GM21825 (cell line): ENCODE data around the gene RBM27.
"Not testable (repeated sequence)": the region's sequence is repeated elsewhere in the genome, so short reads cannot be mapped to it uniquely, and the experiment has no call there.

Experiments used
- ATAC-seq: cut with Tn5 transposase; IDR thresholded peaks from one replicate; pipeline ENCODE4 v1.9.1; 2021; ENCODE audit warnings: mild to moderate bottlenecking, moderate library complexity; ENCODE audit not compliant: unreplicated experiment

RBM27 gene

DNA sequence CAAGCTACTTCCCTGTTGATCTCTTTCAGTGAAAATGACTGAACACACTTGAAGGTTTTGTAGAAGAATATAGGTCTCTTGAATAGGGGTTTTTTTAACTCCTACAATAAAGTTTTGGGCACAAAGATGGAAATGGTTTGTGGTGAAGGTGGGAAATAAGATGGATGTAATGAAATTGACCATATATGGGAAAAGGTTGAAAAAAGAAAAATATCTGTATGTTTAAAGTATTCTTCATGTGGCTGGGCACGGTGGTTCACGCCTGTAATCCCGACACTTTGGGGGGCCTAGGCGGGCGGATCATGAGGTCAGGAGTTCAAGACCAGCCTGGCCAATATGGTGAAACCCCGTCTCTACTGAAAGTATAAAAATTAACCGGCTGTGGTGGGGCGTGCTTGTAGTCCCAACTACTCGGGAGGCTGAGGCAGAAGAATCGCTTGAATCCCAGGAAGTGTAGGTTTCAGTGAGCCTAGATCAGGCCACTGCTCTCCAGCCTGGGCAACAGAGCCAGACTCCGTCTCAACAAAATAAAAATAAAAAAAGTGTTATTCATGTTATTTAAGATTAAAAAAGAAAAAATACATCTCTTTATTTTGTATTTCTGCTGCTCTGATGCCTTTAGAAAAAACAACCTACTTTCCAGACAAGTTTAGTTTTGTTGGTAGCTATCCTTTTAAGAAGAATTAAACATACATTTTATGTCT lies 2.2 kb downstream of the RBM27 start:
- ATAC-seq: no peak

DNA sequence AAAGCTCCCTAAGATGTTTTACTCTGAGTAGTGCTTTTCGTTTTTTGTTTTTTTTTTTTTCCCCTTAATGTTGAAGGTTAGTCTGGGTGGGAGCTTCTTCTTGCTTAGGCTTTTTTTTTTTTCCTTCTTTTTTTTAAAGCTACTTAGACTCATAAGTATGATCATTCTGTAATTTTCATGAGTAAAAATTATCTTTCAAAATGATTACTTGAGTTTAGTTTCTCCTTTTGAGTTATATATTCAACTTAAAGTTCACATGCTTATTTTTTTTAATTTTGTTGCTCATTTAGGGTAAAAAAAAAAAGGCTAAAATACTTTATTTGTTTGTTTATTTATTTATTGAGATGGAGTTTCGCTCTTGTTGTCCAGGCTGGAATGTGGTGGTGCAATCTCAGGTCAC lies 2.9 kb downstream of the RBM27 start:
- no peak for ATAC-seq

DNA sequence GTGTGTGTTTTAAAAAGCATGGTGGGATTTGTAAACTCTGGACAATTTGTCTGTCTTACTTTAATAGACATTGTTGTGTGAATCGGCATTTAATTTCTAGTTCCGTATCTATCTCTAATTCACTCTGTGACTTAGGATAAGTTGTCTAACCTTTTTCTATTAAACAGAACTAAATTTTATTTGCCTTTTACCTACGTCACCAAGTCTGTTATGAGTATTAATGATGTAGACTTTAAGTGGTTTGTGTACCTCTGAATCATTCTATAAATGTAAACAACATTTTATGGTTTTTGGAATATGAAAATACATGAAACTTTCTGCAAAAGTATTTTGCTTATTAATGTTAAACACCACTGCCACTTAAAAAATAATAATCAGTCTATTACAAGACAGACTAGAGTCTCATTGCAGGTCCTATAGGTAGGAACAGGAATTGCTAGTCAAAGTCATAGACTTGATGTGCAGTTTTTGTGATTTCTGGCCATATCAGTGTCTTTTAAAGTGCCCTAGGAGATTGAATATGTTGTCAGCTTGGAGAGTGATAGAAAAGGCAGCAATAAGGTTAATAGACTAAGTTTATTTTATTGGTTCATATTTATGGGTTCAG lies 5.6 kb downstream of the RBM27 start:
- ATAC-seq: no peak

DNA sequence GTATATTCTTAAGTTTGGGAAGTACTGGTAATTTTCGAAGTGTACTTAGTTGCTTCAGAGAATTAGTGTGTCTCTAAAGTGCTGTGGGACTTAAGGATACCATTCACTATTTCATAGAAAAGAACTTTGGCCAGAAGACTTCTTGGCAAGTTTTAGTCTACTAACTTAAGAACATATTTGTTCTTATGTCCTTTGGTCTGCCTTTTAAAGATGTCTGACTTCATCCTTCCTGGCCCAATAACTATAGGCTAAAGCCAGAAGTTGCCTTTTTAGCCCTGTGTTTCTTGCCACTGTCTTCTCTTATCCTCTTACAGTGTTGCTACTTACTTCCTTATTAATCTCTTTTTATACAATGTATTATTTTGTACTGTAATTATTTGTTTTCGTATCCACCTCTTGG lies 6.3 kb downstream of the RBM27 start:
- no peak for ATAC-seq

DNA sequence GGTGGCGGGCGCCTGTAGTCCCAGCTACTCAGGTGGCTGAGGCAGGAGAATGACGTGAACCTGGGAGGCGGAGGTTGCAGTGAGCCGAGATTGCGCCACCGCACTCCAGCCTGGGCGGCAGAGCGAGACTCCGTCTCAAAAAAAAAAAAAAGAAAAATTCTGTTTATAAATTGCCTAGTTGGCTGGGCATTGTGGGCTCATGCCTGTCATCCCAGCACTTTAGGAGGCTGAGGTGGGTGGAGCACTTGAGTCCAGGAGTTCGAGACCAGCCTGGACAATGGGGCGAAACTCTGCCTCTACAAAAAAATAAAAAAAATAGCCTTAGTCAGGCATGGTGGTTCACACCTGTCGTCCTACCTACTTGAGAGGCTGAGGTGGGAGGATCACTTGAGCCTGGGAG lies 7.4 kb downstream of the RBM27 start:
- not testable (repeated sequence) for ATAC-seq

DNA sequence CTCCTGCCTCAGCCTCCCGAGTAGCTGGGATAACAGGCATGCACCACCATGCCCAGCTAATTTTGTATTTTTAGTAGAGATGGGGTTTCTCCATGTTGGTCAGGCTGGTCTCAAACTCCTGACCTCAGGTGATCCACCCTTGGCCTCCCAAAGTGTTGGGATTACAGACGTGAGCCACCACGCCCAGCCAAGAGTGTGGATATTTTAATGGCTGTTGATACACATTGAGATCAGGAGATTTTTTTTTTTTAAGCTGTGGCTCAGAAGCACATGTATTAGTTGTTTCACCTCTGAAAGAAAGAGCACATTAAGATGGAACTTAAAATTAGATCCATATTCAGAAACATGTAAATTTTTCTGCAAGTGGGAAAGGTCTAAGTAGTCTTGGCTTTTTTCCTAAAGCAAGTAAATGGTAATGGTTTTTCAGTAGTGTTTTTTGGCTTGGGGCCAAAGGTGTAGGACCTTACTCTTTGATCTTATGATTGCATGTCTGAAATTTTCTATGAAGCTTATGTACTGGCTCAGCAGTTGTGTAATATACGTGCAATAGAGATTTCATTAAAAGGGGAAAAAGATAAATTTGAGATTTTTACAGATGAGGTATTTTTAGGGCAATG lies 9.9 kb downstream of the RBM27 start:
- no peak for ATAC-seq

DNA sequence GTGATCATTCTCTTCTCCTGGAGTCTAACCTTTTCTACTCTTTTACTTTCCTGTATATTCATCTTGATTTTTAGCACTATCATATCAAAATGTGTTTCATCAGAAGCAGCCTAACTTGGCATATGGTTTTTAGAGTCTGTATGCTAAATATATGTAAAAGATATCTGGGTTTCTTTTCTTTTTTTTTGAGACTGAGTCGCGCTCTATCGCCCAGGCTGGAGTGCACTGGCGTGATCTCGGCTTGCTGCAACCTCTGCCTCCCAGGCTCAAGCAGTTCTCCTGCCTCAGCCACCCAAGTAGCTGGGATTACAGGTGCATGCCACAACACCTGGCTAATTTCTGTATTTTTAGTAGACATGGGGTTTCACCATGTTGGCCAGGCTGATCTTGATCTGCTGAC lies 11.5 kb downstream of the RBM27 start:
- peak; percentile 46 for ATAC-seq

DNA sequence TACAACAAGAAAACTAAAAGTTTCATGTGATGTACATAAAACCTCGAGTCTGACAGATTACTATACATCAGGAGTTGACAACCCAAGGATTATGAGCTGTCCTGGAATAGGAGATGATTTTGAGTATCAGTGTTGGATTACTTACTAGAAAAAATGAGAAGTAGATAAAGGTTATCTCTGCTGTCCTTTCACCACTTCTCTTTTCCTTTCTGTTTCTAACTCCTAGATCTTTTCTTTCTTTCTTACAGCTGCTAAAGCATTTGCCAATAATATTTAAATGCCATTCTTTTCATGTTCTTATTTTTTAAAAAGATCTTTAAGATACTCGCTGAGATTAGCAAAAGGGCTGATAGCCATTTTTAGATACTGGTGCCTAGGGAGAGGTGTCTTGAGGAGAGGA lies 14.8 kb downstream of the RBM27 start:
- ATAC-seq: no peak

DNA sequence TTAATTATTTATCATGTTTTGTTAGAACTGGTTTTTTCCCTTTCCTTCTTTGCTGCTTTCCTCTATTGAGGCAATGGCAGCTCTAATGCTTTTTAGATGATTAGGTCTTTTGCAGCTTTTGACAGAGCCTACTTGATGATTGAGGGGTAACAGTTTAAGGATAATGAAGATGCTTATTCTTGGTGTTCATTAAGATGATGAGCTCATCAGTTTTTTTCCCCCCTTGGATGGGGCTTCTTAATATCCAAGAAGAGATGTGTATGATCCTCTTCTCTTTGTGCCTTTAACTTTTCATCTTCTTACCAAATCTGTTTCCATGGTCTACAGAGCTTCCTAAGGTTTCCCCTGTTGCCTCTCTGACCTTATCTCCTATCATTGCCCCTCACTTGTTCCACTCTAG lies 15.8 kb downstream of the RBM27 start:
- ATAC-seq: no peak

DNA sequence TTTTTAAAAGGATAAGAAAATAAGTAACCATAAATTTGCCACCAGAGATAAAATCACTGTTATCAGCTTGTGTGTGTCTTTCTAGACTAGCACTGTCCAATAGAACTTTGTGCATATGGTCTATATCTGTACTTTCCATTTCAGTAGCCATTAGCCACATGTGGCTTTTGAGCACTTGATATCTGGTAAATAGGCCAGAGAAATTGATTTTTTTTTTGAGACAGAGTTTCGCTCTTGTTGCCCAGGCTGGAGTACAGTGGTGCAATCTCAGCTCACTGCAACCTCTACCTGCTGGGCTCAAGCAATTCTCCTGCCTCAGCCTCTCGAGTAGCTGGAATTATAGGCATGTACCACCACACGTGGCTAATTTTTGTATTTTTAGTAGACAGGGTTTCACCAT lies 17.8 kb downstream of the RBM27 start:
- ATAC-seq: no peak

DNA sequence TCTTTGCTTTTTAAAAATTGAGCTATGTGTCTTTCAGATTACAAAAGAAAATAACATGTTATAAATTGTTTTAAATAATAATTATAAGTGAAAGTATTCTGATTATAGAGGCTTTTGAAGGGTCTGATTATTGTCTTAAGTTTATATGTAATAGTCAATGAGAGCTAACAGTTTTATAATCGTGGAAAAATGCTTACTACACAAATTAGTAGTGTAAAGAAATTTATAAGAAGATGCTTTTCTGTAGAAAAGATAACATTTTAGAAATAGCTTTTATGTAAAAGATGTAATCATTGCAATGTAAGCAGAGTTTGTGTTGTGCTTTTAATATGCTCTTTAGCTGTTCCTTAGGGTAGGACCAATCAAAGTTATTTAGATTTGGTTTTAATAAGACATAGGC lies 18.6 kb downstream of the RBM27 start:
- no peak for ATAC-seq

DNA sequence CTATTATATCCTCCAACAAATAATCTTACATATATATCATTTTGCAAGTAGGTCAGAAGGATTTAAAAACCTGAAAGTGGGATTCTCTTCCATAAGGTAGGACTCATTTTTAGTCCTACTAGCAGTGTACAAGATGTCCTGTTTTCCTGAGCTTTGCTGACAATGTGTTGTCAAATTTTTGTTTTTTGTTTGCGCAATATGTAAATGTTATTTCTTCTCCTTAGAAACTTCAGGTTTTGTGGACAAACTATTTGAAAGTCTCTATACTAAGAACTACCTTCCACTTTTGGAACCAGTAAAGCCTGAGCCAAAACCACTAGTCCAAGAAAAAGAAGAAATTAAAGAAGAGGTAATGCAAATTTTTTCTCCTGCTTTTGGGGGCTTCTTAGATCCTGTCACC lies 19.8 kb downstream of the RBM27 start:
- no peak for ATAC-seq

DNA sequence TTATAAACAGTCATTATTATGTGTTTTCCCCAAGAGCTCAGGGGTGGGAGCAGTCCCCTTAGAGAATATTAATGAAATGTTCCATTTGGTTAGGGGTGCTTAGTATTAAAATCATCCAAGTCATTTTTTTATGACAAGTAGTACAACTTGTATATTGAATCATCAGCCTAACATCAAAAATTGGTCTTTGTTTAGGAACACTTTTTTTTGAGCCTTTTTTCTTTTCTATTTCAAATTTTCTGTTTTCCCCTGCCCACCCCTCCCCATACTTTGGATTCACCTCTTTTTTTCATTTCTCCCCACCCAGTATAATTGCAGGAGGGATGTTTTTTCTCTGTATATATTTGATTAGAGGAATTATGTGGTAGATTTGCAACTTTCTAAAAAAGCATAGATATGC lies 25.8 kb downstream of the RBM27 start:
- no peak for ATAC-seq

DNA sequence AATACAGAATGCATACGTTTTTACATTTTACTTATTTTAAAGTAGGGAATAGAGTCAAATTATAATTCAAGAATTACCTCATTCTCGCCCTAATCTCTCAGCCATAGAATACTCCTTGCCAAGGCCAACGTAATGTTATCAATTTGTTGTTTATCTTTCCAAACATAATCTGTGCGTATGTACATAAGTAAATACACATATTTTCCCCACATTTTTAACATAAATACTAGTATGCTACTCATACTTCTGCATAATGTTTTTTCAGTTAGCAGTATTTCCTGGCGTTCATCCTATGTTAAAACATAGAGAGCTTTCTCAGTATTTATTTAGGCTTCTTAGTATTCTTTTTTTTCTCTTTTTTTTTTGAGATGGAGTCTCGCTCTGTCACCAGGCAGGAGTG lies 28.8 kb downstream of the RBM27 start:
- no peak for ATAC-seq

DNA sequence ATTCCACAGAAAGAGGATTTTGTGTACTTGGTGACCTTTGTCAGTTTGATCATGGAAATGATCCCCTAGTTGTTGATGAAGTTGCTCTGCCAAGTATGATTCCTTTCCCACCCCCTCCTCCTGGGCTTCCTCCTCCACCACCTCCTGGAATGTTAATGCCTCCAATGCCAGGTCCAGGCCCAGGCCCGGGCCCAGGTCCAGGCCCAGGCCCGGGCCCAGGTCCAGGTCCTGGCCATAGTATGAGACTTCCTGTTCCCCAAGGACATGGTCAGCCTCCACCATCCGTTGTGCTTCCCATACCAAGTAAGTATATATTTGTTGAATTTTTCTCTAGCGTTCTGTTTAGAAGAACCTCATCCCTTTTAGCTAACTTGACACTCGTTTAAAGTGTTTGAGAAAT lies 30.0 kb downstream of the RBM27 start:
- ATAC-seq: no peak

DNA sequence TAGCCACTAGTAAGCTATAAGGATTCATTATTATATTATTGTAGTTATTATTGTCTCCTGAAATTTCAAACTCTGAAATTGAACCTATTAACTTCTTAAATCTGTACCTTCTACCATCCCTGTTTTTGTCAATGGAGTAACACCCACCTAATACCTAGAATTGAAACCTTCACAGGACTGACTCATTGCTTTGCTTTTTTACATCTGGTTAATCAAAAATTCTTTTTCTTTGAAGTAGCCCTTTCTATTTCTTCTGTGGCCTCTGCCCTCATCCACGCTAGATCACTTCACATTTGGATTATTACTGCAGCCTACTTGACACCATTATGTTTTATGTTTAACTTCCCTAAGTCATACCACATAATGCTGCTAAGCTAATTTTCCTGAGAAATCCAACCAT lies 35.6 kb downstream of the RBM27 start:
- ATAC-seq: peak; percentile 63

DNA sequence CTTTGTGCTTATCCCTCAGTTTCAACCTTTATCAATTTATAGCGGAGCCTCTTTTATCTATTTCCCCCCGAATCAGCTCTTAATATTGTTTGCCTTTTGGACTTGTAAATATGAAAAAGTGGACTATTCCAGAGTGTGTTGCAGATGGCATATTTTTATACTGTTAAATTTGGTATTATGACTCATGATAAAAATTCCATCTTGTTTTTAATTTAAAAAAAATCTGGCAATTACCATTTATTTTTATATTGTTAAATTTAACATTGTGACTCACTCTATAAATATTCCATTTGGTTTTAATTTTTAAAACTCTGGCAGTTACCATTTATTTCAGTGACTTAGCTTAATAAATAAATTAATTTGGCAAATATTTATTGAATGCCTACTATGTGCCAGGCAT lies 37.5 kb downstream of the RBM27 start:
- ATAC-seq: no peak

DNA sequence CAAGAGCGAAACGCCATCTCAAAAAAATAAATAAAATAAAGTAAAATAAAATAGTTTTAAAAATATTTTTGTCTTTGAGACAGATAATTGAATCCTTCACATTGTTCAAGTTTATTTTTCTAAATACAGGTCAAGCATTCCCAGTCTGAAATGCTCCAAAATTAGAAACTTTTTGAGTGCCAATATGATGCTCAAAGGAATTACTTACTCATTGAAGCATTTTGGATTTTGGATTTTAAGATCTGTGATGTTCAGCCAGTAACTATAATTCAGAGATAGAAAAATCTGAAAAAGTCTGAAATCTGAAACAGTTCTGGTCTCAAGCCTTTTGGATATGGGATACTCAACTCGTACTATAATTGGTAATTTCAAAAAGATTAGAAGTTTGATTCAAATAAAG lies 39.8 kb downstream of the RBM27 start:
- no peak for ATAC-seq

DNA sequence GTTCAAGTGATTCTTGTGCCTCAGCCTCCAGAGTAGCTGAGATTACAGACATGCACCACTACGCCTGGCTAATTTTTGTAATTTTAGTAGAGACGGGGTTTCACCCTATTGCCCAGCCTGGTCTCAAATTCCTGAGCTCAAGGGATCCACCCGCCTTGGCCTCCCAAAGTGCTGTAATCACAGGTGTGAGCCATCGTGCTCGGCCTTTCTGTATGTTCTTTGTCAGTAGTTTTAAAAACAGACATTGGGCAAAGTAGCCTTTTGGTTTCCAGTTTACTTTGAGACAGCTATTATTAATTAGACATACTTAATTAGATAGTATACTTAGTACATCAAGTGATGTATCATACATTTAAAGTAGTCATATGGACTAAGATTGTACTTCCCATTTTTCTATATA lies 45.2 kb downstream of the RBM27 start:
- no peak for ATAC-seq

DNA sequence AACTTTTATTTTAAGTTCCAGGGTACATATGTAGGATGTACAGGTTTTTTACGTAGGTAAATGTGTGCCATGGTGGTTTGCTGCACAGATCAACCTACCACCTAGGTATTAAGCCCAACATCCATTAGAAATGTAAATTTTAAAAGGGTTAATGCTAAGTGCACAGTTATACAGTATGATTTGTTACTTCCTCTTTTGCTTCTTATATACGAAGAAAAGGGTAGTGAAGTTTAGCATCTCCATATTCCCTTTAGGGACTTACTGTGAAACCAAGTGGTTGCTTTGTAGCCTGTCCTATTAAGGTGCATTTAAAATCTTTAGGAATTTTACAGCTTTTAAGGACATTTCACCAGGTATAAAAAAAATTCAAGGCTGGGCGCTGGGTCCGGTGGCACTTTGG lies 46.4 kb downstream of the RBM27 start:
- ATAC-seq: no peak
